Stimulated activated CD8-positive, alpha-beta memory T cell treated with anti-CD3 and anti-CD28 coated beads, Interleukin-15, amount 100 ng/mL, for 1 hour (primary cell): ENCODE measurements around the gene RBPMS2.
A peak's percentile ranks its signal among the peaks of the same experiment; 100 is the strongest.

Experiments
- DNase-seq: peaks from one replicate; pipeline ENCODE4 v3.0.0-alpha.2; 2020; ENCODE audit warnings: low read depth

RBPMS2 gene

GRCh38 chr15:64720188-64720587, 55.2 kb downstream of the RBPMS2 start:
- no peak for DNase-seq

- no peak for DNase-seq
Observed at GRCh38 chr15:64717735-64718495, 57.5 kb downstream of the RBPMS2 start.

- no peak for DNase-seq
Observed at GRCh38 chr15:64717130-64717529, 58.3 kb downstream of the RBPMS2 start.

GRCh38 chr15:64716452-64716851, 58.9 kb downstream of the RBPMS2 start:
- no peak for DNase-seq

GRCh38 chr15:64713592-64713991, 61.8 kb downstream of the RBPMS2 start:
- no peak for DNase-seq

- no peak for DNase-seq
Observed at GRCh38 chr15:64712353-64712752, 63.0 kb downstream of the RBPMS2 start.

- no peak for DNase-seq
Observed at GRCh38 chr15:64710676-64711428, 64.5 kb downstream of the RBPMS2 start.

- no peak for DNase-seq
Observed at GRCh38 chr15:64706011-64706911, 69.1 kb downstream of the RBPMS2 start.

GRCh38 chr15:64705006-64705405, 70.4 kb downstream of the RBPMS2 start:
- no peak for DNase-seq

- no peak for DNase-seq
Observed at GRCh38 chr15:64703632-64703959, 71.8 kb downstream of the RBPMS2 start.

GRCh38 chr15:64702816-64703631, 72.4 kb downstream of the RBPMS2 start:
- DNase-seq, result peak; percentile 92

GRCh38 chr15:64701482-64702184, 73.8 kb downstream of the RBPMS2 start:
- no peak for DNase-seq

- no peak for DNase-seq
Observed at GRCh38 chr15:64701051-64701450, 74.3 kb downstream of the RBPMS2 start.

GRCh38 chr15:64699751-64700388, 75.5 kb downstream of the RBPMS2 start:
- DNase-seq, result no peak

- no peak for DNase-seq
Observed at GRCh38 chr15:64698823-64699222, 76.6 kb downstream of the RBPMS2 start.

- no peak for DNase-seq
Observed at GRCh38 chr15:64697911-64698369, 77.4 kb downstream of the RBPMS2 start.

- DNase-seq, result no peak
Observed at GRCh38 chr15:64696481-64696880, 78.9 kb downstream of the RBPMS2 start.

GRCh38 chr15:64695561-64695992, 79.8 kb downstream of the RBPMS2 start:
- DNase-seq, result no peak

GRCh38 chr15:64694816-64695215, 80.6 kb downstream of the RBPMS2 start:
- DNase-seq, result no peak

- DNase-seq, result no peak
Observed at GRCh38 chr15:64693134-64693533, 82.3 kb downstream of the RBPMS2 start.
